Measurements from ENCODE around the gene NGEF. TPM values are rescaled to one million over a fixed set of nuclear protein-coding genes. Genes with fewer than 3 reads are reported as not detected.

Gene NGEF
- total RNA-seq, 1 donor from 2014 or later = 0.16 TPM

- Mint-ChIP-seq H3K4me3 (ENCODE audit: unreplicated experiment) (no peak overlapping the region), H3K36me3 (ENCODE audit: low read depth, unreplicated experiment) (peaks cover 4% of the 10 kb centered on the region), H3K9me3 (ENCODE audit: unreplicated experiment) (peaks cover 13% of the 10 kb centered on the region), H3K27ac (ENCODE audit: unreplicated experiment) (no peak overlapping the region), H3K4me1 (ENCODE audit: low read depth, unreplicated experiment) (no peaks in the 10 kb centered on the region), H3K27me3 (ENCODE audit: low read depth, unreplicated experiment) (peaks cover 57% of the 10 kb centered on the region)
- H3K36me3 ChIP-seq (ENCODE audit: insufficient read depth, low read length) = no peaks in the 10 kb centered on the region
- TF ChIP-seq EZH2 (IDR thresholded peaks at IDR 0.05; ENCODE audit: insufficient read depth, low read length) (no peak), CTCF (IDR thresholded peaks at IDR 0.05; ENCODE audit: insufficient read depth, low read depth, low read length) (no peak)
- DNase-seq (ENCODE audit: low read depth) (no peak), FAIRE-seq (no peak)
- no peak overlapping the region for H3K9ac ChIP-seq (ENCODE audit: low read length)
- no peaks in the 10 kb centered on the region for H3K9me3 ChIP-seq (ENCODE audit: insufficient read depth, low read depth, low read length)
- H3K27me3 ChIP-seq (ENCODE audit: insufficient read depth, low read length) = peaks cover 6% of the 10 kb centered on the region
- H3K4me2 ChIP-seq (ENCODE audit: low read length) = no peak overlapping the region
- H3K4me3 ChIP-seq (ENCODE audit: insufficient read depth, low read depth, low read length) = no peak overlapping the region
- H3K27ac ChIP-seq (ENCODE audit: low read depth, low read length) = no peak overlapping the region
- no peaks in the 10 kb centered on the region for H4K20me1 ChIP-seq (ENCODE audit: insufficient read depth, low read length)
- H3K79me2 ChIP-seq (ENCODE audit: insufficient read depth, low read length) = no peaks in the 10 kb centered on the region
- no peaks in the 10 kb centered on the region for H3K4me1 ChIP-seq (ENCODE audit: insufficient read depth, low read length)
- no peak overlapping the region for H2AFZ ChIP-seq (ENCODE audit: low read depth, low read length)
Measured at GRCh38 chr2:233044974-233045605, 32.0 kb upstream of the NGEF start.

- no peaks in the 10 kb centered on the region for H3K79me2 ChIP-seq (ENCODE audit: insufficient read depth, low read length)
- H3K4me3 Mint-ChIP-seq (ENCODE audit: unreplicated experiment) = no peak overlapping the region
- peaks cover 4% of the 10 kb centered on the region for H3K27me3 ChIP-seq (ENCODE audit: insufficient read depth, low read length)
- H3K4me2 ChIP-seq (ENCODE audit: low read length) = no peak overlapping the region
- no peaks in the 10 kb centered on the region for H3K36me3 ChIP-seq (ENCODE audit: insufficient read depth, low read length)
- peaks cover 4% of the 10 kb centered on the region for H3K36me3 Mint-ChIP-seq (ENCODE audit: low read depth, unreplicated experiment)
- H3K9me3 Mint-ChIP-seq (ENCODE audit: unreplicated experiment) = peaks cover 8% of the 10 kb centered on the region
- H3K4me1 ChIP-seq (ENCODE audit: insufficient read depth, low read length) = no peaks in the 10 kb centered on the region
- no peak for DNase-seq (ENCODE audit: low read depth)
- no peak overlapping the region for H3K27ac ChIP-seq (ENCODE audit: low read depth, low read length)
- no peak overlapping the region for H2AFZ ChIP-seq (ENCODE audit: low read depth, low read length)
- no peaks in the 10 kb centered on the region for H4K20me1 ChIP-seq (ENCODE audit: insufficient read depth, low read length)
- peaks cover 37% of the 10 kb centered on the region for H3K27me3 Mint-ChIP-seq (ENCODE audit: low read depth, unreplicated experiment)
- FAIRE-seq = no peak
- H3K9ac ChIP-seq (ENCODE audit: low read length) = no peak overlapping the region
- no peaks in the 10 kb centered on the region for H3K4me1 Mint-ChIP-seq (ENCODE audit: low read depth, unreplicated experiment)
- H3K27ac Mint-ChIP-seq (ENCODE audit: unreplicated experiment) = no peak overlapping the region
- no peak overlapping the region for H3K4me3 ChIP-seq (ENCODE audit: insufficient read depth, low read depth, low read length)
- no peaks in the 10 kb centered on the region for H3K9me3 ChIP-seq (ENCODE audit: insufficient read depth, low read depth, low read length)
- TF ChIP-seq CTCF (IDR thresholded peaks at IDR 0.05; ENCODE audit: insufficient read depth, low read depth, low read length) = no peak
- TF ChIP-seq EZH2 (IDR thresholded peaks at IDR 0.05; ENCODE audit: insufficient read depth, low read length) = no peak
Measured at GRCh38 chr2:233042549-233042948, 29.5 kb upstream of the NGEF start.

GRCh38 chr2:233041722-233042323 lies 28.8 kb upstream of the NGEF start:
- no peak for FAIRE-seq

More at GRCh38 chr2:233041722-233042323, 28.8 kb upstream of the NGEF start:
- no peaks in the 10 kb centered on the region for H3K4me1 ChIP-seq (ENCODE audit: insufficient read depth, low read length)
- no peak overlapping the region for H2AFZ ChIP-seq (ENCODE audit: low read depth, low read length)
- no peak overlapping the region for H3K9ac ChIP-seq (ENCODE audit: low read length)
- H3K4me2 ChIP-seq (ENCODE audit: low read length) = no peak overlapping the region
- TF ChIP-seq EZH2 (IDR thresholded peaks at IDR 0.05; ENCODE audit: insufficient read depth, low read length) = no peak
- TF ChIP-seq CTCF (IDR thresholded peaks at IDR 0.05; ENCODE audit: insufficient read depth, low read depth, low read length) = no peak
- Mint-ChIP-seq H3K9me3 (ENCODE audit: unreplicated experiment) (peaks cover 8% of the 10 kb centered on the region), H3K27me3 (ENCODE audit: low read depth, unreplicated experiment) (peaks cover 31% of the 10 kb centered on the region), H3K27ac (ENCODE audit: unreplicated experiment) (no peak overlapping the region), H3K4me1 (ENCODE audit: low read depth, unreplicated experiment) (no peaks in the 10 kb centered on the region), H3K4me3 (ENCODE audit: unreplicated experiment) (no peak overlapping the region), H3K36me3 (ENCODE audit: low read depth, unreplicated experiment) (peaks cover 4% of the 10 kb centered on the region)
- H3K27ac ChIP-seq (ENCODE audit: low read depth, low read length) = no peak overlapping the region
- no peaks in the 10 kb centered on the region for H4K20me1 ChIP-seq (ENCODE audit: insufficient read depth, low read length)
- H3K79me2 ChIP-seq (ENCODE audit: insufficient read depth, low read length) = no peaks in the 10 kb centered on the region
- no peak for DNase-seq (ENCODE audit: low read depth)
- no peak overlapping the region for H3K4me3 ChIP-seq (ENCODE audit: insufficient read depth, low read depth, low read length)
- no peaks in the 10 kb centered on the region for H3K9me3 ChIP-seq (ENCODE audit: insufficient read depth, low read depth, low read length)
- peaks cover 2% of the 10 kb centered on the region for H3K27me3 ChIP-seq (ENCODE audit: insufficient read depth, low read length)
- no peaks in the 10 kb centered on the region for H3K36me3 ChIP-seq (ENCODE audit: insufficient read depth, low read length)
